WTC11 (cell line): Measurements from ENCODE around the gene NUP210L.

Experiments used
- CTCF ChIP-seq: fragments of 200-600 bp; IDR thresholded peaks from 2 replicates; pipeline ENCODE4 v1.8.0; 2022; ENCODE audit warnings: antibody characterized with exemption
- MYBL2 ChIP-seq: sonication (generic); formaldehyde crosslinking; IDR thresholded peaks from 2 replicates; pipeline ENCODE4 v1.8.1; 2023; ENCODE audit warnings: mild to moderate bottlenecking, moderate library complexity, missing genetic modification reagents
- PREB ChIP-seq: sonication (generic); formaldehyde crosslinking; IDR thresholded peaks from 2 replicates; pipeline ENCODE4 v1.8.1; 2022; ENCODE audit warnings: mild to moderate bottlenecking, missing genetic modification reagents, moderate library complexity, borderline replicate concordance
- SP1 ChIP-seq: sonication (generic); formaldehyde crosslinking; conservative IDR thresholded peaks from 2 replicates; pipeline ENCODE4 v1.8.1; 2022; ENCODE audit warnings: missing genetic modification reagents
- STAT6 ChIP-seq: sonication (generic); formaldehyde crosslinking; conservative IDR thresholded peaks from 2 replicates; pipeline ENCODE4 v1.8.1; 2023; ENCODE audit warnings: mild to moderate bottlenecking, low read depth, missing genetic modification reagents, moderate library complexity
- TEAD4 ChIP-seq: sonication (generic); formaldehyde crosslinking; IDR thresholded peaks from 2 replicates; pipeline ENCODE4 v1.8.0; 2022; ENCODE audit warnings: mild to moderate bottlenecking, missing genetic modification reagents

DNA sequence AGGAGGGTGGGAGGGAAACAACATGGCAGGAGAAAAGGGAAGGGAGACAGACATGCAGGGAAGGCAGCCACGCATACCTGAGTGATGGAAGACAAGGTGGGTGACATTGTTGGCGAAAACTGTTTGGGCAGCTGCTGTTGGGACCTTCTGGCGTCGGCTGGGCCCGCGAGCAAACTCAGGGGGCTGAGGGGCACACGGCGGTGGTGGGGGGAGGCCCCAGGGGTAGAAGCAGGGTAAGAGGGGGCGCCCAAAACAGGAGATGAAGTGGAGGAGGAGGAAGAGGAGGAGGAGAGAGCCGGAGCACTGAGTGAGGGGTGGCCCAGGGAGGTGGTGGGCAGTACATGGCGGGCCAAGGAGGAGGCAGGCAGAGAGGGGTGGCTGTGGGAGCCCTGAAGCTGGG lies 203.7 kb downstream of the NUP210L start:
- TF ChIP-seq CTCF: no peak
- no peak for TF ChIP-seq STAT6 (CRISPR knock-in tag)
- no peak for TF ChIP-seq SP1 (CRISPR knock-in tag)
- TF ChIP-seq PREB (CRISPR knock-in tag): no peak
- no peak for TF ChIP-seq TEAD4 (CRISPR knock-in tag)
- no peak for TF ChIP-seq MYBL2 (CRISPR knock-in tag)
